NCI-H2196 treated with DMSO at 0.1 percent for 48 hours (cell line): ENCODE measurements around the gene RPS15.
"Not testable (repeated sequence)": the region's sequence is repeated elsewhere in the genome, so short reads cannot be mapped to it uniquely, and the experiment has no call there.

Experiments
- DNase-seq: peaks from one replicate; lab custom pipeline; 2025; ENCODE audit not compliant: unreplicated experiment; lab: John Stamatoyannopoulos, UW

Gene RPS15

GRCh38 chr19:1433119-1434039 is 4.8 kb upstream of the RPS15 start:
- no peak for DNase-seq

DNA sequence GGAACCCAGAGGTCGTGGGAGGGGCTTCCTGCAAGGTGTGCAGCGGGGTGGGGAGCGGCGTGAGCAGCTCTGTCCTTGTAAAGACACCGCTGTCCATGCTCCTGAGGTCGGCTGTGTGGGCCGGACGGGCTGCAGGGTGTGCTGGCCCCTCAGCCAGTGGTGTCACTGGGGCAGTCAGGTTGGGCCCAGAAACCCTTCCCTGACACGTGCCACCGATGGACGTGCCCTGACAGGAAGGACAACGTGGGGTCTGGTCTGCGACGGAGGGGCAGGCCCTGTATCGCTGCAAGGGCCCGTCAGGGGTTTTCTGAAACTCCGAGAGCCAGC is 4.2 kb upstream of the RPS15 start:
- DNase-seq, result no peak

GRCh38 chr19:1434577-1435060 is 3.6 kb upstream of the RPS15 start:
- DNase-seq, result no peak

DNA sequence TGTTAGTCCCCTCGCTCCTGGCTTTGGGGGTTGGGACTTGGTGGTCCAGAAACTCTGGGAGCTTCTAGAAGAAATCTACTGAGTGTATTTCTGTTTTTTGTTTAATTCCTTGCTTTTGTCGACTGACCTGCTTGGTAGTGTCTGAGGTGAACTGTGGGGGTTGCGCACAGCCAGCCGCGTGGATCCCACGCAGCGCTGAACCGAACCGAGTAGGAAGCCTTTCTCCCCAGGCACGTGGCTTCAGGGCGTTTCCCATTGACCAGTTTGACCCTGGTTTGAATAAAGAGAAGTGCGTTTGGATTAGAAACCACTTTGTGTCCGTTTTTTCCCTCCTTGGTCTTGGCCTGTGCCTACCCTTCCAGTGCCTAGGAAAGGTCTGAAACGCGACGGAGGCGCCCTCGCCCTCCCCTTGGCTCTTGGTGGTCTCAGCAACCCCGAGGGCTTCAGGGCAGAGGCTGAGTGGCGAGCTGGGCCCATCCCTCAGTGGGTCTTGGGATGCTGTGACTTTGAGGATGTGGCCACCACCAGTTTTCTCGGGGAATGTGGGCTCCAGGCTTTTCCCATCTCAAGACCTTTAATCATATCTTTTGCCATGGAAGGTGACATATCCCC is 2.7 kb upstream of the RPS15 start:
- no peak for DNase-seq

- no peak for DNase-seq
These were observed 587 bp upstream of the RPS15 start for GRCh38 chr19:1437609-1438008.

- DNase-seq, result no peak
These were observed 748 bp downstream of the RPS15 start for GRCh38 chr19:1438933-1439354.

GRCh38 chr19:1439525-1440417 is 1.6 kb downstream of the RPS15 start:
- DNase-seq, result not testable (repeated sequence)

DNA sequence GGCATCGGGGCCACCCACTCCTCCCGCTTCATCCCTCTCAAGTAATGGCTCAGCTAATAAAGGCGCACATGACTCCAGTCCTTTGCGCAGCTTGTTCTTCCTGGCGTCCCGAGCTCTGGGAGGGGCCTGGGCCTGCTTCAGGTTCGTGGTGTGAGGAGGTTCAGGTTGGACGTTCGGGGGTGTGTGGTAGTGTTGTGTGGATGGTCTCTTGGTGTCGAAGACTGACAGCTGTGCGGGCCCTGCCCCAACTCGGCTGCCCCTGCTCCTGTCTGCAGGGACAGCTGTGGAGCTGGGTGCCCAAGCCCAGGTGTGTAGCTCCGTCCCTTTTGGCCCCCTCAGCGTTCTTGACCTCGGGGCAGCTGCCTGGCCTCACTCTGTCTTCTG is 2.2 kb downstream of the RPS15 start:
- no peak for DNase-seq

- DNase-seq, result no peak
These were observed 2.8 kb downstream of the RPS15 start for GRCh38 chr19:1441022-1441426.

DNA sequence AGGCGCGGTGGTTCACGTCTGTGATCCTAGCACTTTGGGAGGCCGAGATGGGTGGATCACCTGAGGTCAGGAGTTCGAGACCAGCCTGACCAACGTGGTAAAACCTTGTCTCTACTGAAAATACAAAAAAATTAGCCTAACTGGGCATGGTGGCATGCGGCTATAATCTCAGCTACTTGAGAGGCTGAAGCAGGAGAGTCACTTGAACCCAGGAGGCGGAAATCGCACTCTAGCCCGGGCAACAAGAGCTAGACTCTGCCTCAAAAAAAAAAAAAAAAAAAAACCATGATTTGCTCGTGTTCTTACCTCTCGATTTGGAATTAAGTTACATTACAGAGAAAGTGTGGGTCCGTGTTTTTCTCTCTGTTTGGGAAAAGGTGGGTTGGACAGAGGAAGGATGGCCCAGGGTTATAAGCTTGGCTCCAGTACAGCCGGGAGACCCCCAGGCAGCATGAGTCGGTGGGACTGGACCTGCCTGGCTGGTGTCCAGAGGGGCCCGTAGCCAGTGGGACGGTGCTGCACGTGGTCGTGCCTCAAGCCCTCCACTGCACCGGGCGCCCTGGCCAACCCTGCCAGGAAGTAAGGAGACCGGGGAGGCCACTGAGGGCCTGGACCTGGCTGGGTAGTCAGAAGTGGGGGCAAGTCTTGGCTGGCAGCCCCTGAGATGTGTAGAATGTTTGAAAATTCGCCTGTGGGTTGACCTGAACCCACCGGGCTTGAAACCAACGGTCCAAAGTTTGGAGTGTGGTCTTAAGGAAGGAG is 3.7 kb downstream of the RPS15 start:
- DNase-seq, result no peak

GRCh38 chr19:1445185-1445931 is 7.2 kb downstream of the RPS15 start:
- peak; percentile 59 for DNase-seq

- peak; percentile 22 for DNase-seq
These were observed 7.9 kb downstream of the RPS15 start for GRCh38 chr19:1445932-1446712.

DNA sequence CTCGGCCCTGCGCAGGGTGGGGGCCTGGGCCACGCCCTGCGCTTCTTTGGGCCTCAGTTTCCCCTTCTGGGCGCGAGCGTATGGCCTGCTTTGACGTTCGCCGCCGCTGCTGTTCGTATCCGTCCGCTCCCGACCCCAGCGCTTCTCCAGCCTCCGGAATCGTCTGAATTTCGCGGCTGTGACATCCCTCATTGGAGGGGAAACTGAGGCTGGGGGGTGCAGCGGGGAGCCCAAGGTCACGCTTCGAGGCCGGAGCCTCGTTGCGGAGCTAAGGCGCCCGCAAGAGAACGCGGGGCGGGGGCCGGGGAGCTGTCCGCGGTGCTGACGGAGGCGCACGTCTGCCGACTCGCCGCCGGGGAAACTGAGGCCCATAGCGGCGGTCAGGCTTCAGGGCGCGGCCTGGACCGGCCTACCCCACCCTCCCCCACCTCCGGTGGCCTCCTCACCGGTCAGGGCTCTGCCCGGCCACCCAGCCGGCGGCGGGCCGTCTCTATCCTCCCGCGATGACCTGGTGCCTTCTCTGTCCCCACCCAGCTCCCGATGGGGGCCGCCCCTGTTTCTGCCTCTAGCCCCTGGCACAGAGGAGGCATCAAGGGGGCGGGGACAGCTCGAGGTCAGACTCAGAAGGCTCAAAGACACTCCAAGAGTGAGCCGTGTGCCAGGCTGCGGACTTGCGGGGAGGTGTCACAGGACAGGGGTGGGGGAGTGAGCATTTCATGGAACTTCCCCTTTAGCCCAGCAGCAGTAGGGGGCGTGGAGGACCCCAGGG is 8.7 kb downstream of the RPS15 start:
- no peak for DNase-seq

DNA sequence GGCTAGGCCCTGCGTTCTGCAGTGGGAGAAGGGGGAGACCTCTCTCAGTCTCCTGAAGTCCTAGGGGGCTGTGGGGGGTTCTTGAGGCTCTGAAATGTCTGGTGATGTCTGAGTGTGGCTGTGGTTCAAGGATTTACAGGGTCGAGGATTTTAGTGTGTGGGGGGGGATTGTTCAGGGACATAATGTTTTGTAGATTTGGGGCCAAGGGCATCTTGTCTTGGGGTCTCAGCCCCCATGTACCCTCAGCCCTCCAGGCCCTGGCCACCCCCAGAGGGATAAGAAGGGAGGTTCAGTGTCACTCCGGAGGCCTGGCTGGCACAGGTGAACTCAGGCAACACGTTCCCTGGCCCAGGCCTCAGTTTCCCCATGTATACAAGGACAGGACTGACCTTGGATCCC is 9.3 kb downstream of the RPS15 start:
- DNase-seq, result no peak

- DNase-seq, result no peak
These were observed 9.7 kb downstream of the RPS15 start for GRCh38 chr19:1447944-1448343.

- DNase-seq, result peak; percentile 52
These were observed 11.6 kb downstream of the RPS15 start, which contains the start of gene APC2 for GRCh38 chr19:1449467-1450442. Gene APC2 (plus strand): TSS chr19:1450121. CDS start chr19:1453002, 2,881 bp downstream.
